HepG2 (cell line): Measurements from ENCODE around the gene RAC3. TPM values are rescaled to one million over a fixed set of nuclear protein-coding genes. Genes with fewer than 3 reads are reported as not detected.

Experiments
- AFF4 ChIP-seq: sonication (generic); formaldehyde crosslinking; IDR thresholded peaks from 2 replicates; pipeline ENCODE4 v1.4.0; 2020; ENCODE audit warnings: missing genetic modification reagents
- BRCA1 ChIP-seq: sonication (generic); formaldehyde crosslinking; IDR thresholded peaks from 2 replicates; pipeline ENCODE4 v1.4.0; 2020; ENCODE audit warnings: missing genetic modification reagents
- ELF1 ChIP-seq: sonication (generic); formaldehyde crosslinking; IDR thresholded peaks from 2 replicates; pipeline ENCODE4 v1.4.0; 2020; ENCODE audit warnings: missing genetic modification reagents
- FOXA1 ChIP-seq, 2 experiments: fragments of 450-650 bp in 1 of 2; sonication (generic) in 1 of 2; formaldehyde crosslinking in 1 of 2; IDR thresholded peaks; 2 replicates each; pipeline versions ENCODE4 v1.4.0 to v1.6.1; 2016 to 2020; ENCODE audit warnings: missing genetic modification reagents in 1 of 2
- HNRNPUL1 ChIP-seq: fragments of 200-400 bp; formaldehyde crosslinking; IDR thresholded peaks from 2 replicates; pipeline ENCODE4 v1.6.1; 2017; ENCODE audit warnings: low read depth, mild to moderate bottlenecking, low read length, moderate library complexity
- MYNN ChIP-seq: sonication (generic); formaldehyde crosslinking; IDR thresholded peaks from 2 replicates; pipeline ENCODE4 v1.4.0; 2020; ENCODE audit warnings: mild to moderate bottlenecking, low read depth, missing genetic modification reagents
- NFE2L1 ChIP-seq: sonication (generic); formaldehyde crosslinking; IDR thresholded peaks from 2 replicates; pipeline ENCODE4 v1.4.0; 2020; ENCODE audit warnings: missing genetic modification reagents, mild to moderate bottlenecking, borderline replicate concordance
- NFKB2 ChIP-seq: sonication (generic); formaldehyde crosslinking; IDR thresholded peaks from 2 replicates; pipeline ENCODE4 v1.4.0; 2020; ENCODE audit warnings: missing genetic modification reagents, borderline replicate concordance
- PAXIP1 ChIP-seq: sonication (generic); formaldehyde crosslinking; conservative IDR thresholded peaks from 2 replicates; pipeline ENCODE4 v1.4.0; 2020; ENCODE audit warnings: mild to moderate bottlenecking, missing genetic modification reagents, moderate library complexity
- PLSCR1 ChIP-seq: sonication (generic); formaldehyde crosslinking; IDR thresholded peaks from 2 replicates; pipeline ENCODE4 v1.5.0; 2020; ENCODE audit warnings: missing genetic modification reagents, mild to moderate bottlenecking, borderline replicate concordance
- RFXAP ChIP-seq: sonication (generic); formaldehyde crosslinking; IDR thresholded peaks from 2 replicates; pipeline ENCODE4 v1.4.0; 2020; ENCODE audit warnings: missing genetic modification reagents, borderline replicate concordance
- SIX1 ChIP-seq: sonication (generic); formaldehyde crosslinking; IDR thresholded peaks from 2 replicates; pipeline ENCODE4 v1.4.0; 2020; ENCODE audit warnings: missing genetic modification reagents, borderline replicate concordance
- SNAI1 ChIP-seq: sonication (generic); formaldehyde crosslinking; IDR thresholded peaks from 2 replicates; pipeline ENCODE4 v1.5.0; 2020; ENCODE audit warnings: mild to moderate bottlenecking, missing genetic modification reagents, borderline replicate concordance
- SNAPC2 ChIP-seq: sonication (generic); formaldehyde crosslinking; IDR thresholded peaks from 2 replicates; pipeline ENCODE4 v1.8.1; 2022; ENCODE audit warnings: mild to moderate bottlenecking, missing genetic modification reagents
- TCF7 ChIP-seq: sonication (generic); IDR thresholded peaks from 2 replicates; pipeline ENCODE4 v1.6.1; 2016; ENCODE audit warnings: antibody characterized with exemption, low read depth
- ZFP37 ChIP-seq: sonication (generic); formaldehyde crosslinking; IDR thresholded peaks from 2 replicates; pipeline ENCODE4 v1.4.0; 2020; ENCODE audit warnings: missing genetic modification reagents, borderline replicate concordance
- ZNF124 ChIP-seq: sonication (generic); formaldehyde crosslinking; IDR thresholded peaks from 2 replicates; pipeline ENCODE4 v1.4.0; 2020; ENCODE audit warnings: missing genetic modification reagents
- ZNF253 ChIP-seq: sonication (generic); formaldehyde crosslinking; IDR thresholded peaks from 2 replicates; pipeline ENCODE4 v1.8.0; 2022; ENCODE audit warnings: mild to moderate bottlenecking, missing genetic modification reagents, borderline replicate concordance
- ZNF720 ChIP-seq: sonication (generic); formaldehyde crosslinking; IDR thresholded peaks from 2 replicates; pipeline ENCODE4 v1.4.0; 2020; ENCODE audit warnings: missing genetic modification reagents
- ZNF724P ChIP-seq: sonication (generic); formaldehyde crosslinking; IDR thresholded peaks from 2 replicates; pipeline ENCODE4 v1.8.0; 2022; ENCODE audit warnings: missing genetic modification reagents, borderline replicate concordance
- ZNF768 ChIP-seq: sonication (generic); formaldehyde crosslinking; IDR thresholded peaks from 2 replicates; pipeline ENCODE4 v1.4.0; 2020; ENCODE audit warnings: missing genetic modification reagents
- ZNF883 ChIP-seq: sonication (generic); formaldehyde crosslinking; IDR thresholded peaks from 2 replicates; pipeline ENCODE4 v1.5.1; 2020; ENCODE audit warnings: mild to moderate bottlenecking, missing genetic modification reagents; ENCODE audit errors: not compliant biosample characterization
- ZSCAN29 ChIP-seq: sonication (generic); formaldehyde crosslinking; conservative IDR thresholded peaks from 2 replicates; pipeline ENCODE4 v1.4.0; 2020; ENCODE audit warnings: mild to moderate bottlenecking, missing genetic modification reagents
- polyA plus RNA-seq, 8 experiments: library from polyadenylated mRNA; depleted of rRNA in 3 of 8; stranded (reverse) in 7 of 8; unstranded in 1 of 8; fragments of >200 nt; fragmentation: Illumina TruSeq in 4 of 8; extraction: Trizol in 4 of 8; gene quantifications; 2 replicates each; pipeline versions ENCODE4 v1.2.1 to v1.2.3, GENCODE V29; 2011 to 2016; ENCODE audit warnings: low read depth in 4 of 8, missing spikeins in 1 of 8, mixed read lengths in 1 of 8; ENCODE audit not compliant: insufficient read depth in 1 of 8
- total RNA-seq, 5 experiments: library from RNA; depleted of rRNA; stranded (reverse); fragments of >200 nt; fragmentation: Illumina TruSeq; extraction: Trizol; gene quantifications; 2 replicates each; pipeline ENCODE4 v1.2.3, GENCODE V29; 2016; ENCODE audit warnings: low read depth in 1 of 5

The RAC3 gene
- total and polyA plus RNA-seq, 2 of the 13 experiments (the other 11 are each of a cell fraction or from before 2014, with no cell fraction given) = 10.5 to 21.3 TPM

- TF ChIP-seq ZNF124 = no peak
- TF ChIP-seq SNAPC2 = no peak
- TF ChIP-seq NFKB2 (CRISPR knock-in tag) = no peak
- TF ChIP-seq SIX1 (CRISPR knock-in tag) = no peak
- no peak; the same call in 1 of the 2 replicates for TF ChIP-seq ZNF768 (CRISPR knock-in tag)
- peak; percentile 1 for TF ChIP-seq ZNF883 (CRISPR knock-in tag)
- no peak for TF ChIP-seq RFXAP (CRISPR knock-in tag)
- no peak for TF ChIP-seq PLSCR1 (CRISPR knock-in tag)
- no peak for TF ChIP-seq AFF4
- no peak for TF ChIP-seq ZNF720 (CRISPR knock-in tag)
- TF ChIP-seq ZFP37 (CRISPR knock-in tag) = no peak
- TF ChIP-seq TCF7 = no peak
- TF ChIP-seq ZNF253 (CRISPR knock-in tag) = peak; percentile 48; the same call in 1 of the 2 replicates
- no peak for TF ChIP-seq BRCA1 (CRISPR knock-in tag)
- TF ChIP-seq ELF1 (CRISPR knock-in tag) = no peak
- no peak for TF ChIP-seq ZSCAN29 (CRISPR knock-in tag)
- no peak for TF ChIP-seq HNRNPUL1
- peak; percentile 36; the same call in 1 of the 2 replicates for TF ChIP-seq ZNF724P (CRISPR knock-in tag)
- TF ChIP-seq SNAI1 (CRISPR knock-in tag) = no peak
- no peak for TF ChIP-seq PAXIP1 (CRISPR knock-in tag)
- TF ChIP-seq FOXA1 (IDR thresholded peaks at IDR 0.05) = no peak
- no peak for TF ChIP-seq FOXA1 (CRISPR knock-in tag; IDR thresholded peaks at IDR 0.05)
- no peak for TF ChIP-seq MYNN
- TF ChIP-seq NFE2L1 (CRISPR knock-in tag) = no peak
These were observed 29.9 kb upstream of the RAC3 start (continued) for GRCh38 chr17:82001571-82002056.
